SK-N-SH (cell line): ENCODE measurements around the gene GJA8.

Source experiments
- JUND ChIP-seq: IDR thresholded peaks from 2 replicates; pipeline ENCODE4 v1.4.0; 2012
- NFIC ChIP-seq: IDR thresholded peaks from 2 replicates; pipeline ENCODE4 v1.4.0; 2012; ENCODE audit warnings: borderline replicate concordance
- POLR2AphosphoS5 ChIP-seq: IDR thresholded peaks from 2 replicates; pipeline ENCODE4 v1.6.1; 2012; ENCODE audit warnings: low read depth, low read length
- RAD21 ChIP-seq: IDR thresholded peaks from 2 replicates; pipeline ENCODE4 v1.6.1; 2012; ENCODE audit warnings: mild to moderate bottlenecking, low read length
- RCOR1 ChIP-seq: fragments of 150-350 bp; IDR thresholded peaks from 2 replicates; pipeline ENCODE4 v1.6.1; 2017; ENCODE audit warnings: antibody characterized with exemption, low read length
- RFX5 ChIP-seq: IDR thresholded peaks from 2 replicates; pipeline ENCODE4 v1.6.1; 2012; ENCODE audit warnings: mild to moderate bottlenecking, improper control_type of control experiment, low read length
- RXRA ChIP-seq: IDR thresholded peaks from 2 replicates; pipeline ENCODE4 v1.4.0; 2012; ENCODE audit warnings: low read depth, mild to moderate bottlenecking, borderline replicate concordance
- SIN3A ChIP-seq: IDR thresholded peaks from 2 replicates; pipeline ENCODE4 v1.6.1; 2012; ENCODE audit warnings: low read depth, mild to moderate bottlenecking, low read length, moderate library complexity, borderline replicate concordance
- SMC3 ChIP-seq: IDR thresholded peaks from 2 replicates; pipeline ENCODE4 v1.6.1; 2012; ENCODE audit warnings: low read depth, low read length, improper control_type of control experiment
- TCF12 ChIP-seq: IDR thresholded peaks from 2 replicates; pipeline ENCODE4 v1.4.0; 2012
- YY1 ChIP-seq: IDR thresholded peaks from 2 replicates; pipeline ENCODE4 v1.4.0; 2012; ENCODE audit warnings: low read depth, mild to moderate bottlenecking
- TF ChIP-seq, protein P1 (sequence below): fragments of 200-600 bp; sonication (generic); IDR thresholded peaks from 2 replicates; pipeline ENCODE4 v1.6.1; 2017; ENCODE audit warnings: antibody characterized with exemption, mild to moderate bottlenecking, moderate library complexity
- TF ChIP-seq, protein P2 (sequence below): IDR thresholded peaks from 2 replicates; pipeline ENCODE4 v1.6.1; 2012; ENCODE audit warnings: mild to moderate bottlenecking, low read depth, low read length, moderate library complexity

DNA sequence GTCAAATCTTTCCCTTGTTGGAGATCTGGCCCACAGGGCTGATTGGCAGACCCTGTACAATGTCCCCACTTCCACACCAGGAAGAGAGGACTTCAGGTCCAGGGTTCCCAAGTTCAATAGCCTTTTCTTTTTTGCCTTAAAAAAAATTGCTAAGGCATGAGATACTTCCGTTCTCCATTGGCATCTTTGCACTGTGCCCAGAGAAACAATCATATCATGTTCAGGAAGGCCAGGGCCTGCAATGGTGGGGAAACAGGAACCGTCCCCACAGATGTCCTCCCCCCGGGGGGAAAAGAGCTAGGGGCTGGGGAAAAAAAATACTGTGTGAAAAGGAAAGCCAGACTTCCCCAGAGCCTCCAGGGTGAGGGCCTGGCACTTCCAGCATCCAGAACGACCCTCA is 24.6 kb upstream of the GJA8 start:
- TF ChIP-seq, protein P1, sequence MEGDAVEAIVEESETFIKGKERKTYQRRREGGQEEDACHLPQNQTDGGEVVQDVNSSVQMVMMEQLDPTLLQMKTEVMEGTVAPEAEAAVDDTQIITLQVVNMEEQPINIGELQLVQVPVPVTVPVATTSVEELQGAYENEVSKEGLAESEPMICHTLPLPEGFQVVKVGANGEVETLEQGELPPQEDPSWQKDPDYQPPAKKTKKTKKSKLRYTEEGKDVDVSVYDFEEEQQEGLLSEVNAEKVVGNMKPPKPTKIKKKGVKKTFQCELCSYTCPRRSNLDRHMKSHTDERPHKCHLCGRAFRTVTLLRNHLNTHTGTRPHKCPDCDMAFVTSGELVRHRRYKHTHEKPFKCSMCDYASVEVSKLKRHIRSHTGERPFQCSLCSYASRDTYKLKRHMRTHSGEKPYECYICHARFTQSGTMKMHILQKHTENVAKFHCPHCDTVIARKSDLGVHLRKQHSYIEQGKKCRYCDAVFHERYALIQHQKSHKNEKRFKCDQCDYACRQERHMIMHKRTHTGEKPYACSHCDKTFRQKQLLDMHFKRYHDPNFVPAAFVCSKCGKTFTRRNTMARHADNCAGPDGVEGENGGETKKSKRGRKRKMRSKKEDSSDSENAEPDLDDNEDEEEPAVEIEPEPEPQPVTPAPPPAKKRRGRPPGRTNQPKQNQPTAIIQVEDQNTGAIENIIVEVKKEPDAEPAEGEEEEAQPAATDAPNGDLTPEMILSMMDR = no peak
- no peak for TF ChIP-seq JUND
- TF ChIP-seq SIN3A = no peak
- TF ChIP-seq RCOR1 = no peak
- no peak for TF ChIP-seq RAD21
- no peak for TF ChIP-seq RXRA
- no peak for TF ChIP-seq TCF12
- no peak for TF ChIP-seq POLR2AphosphoS5
- no peak for TF ChIP-seq SMC3
- TF ChIP-seq RFX5 = no peak
- no peak for TF ChIP-seq YY1
- TF ChIP-seq NFIC = no peak
- TF ChIP-seq, protein P2, sequence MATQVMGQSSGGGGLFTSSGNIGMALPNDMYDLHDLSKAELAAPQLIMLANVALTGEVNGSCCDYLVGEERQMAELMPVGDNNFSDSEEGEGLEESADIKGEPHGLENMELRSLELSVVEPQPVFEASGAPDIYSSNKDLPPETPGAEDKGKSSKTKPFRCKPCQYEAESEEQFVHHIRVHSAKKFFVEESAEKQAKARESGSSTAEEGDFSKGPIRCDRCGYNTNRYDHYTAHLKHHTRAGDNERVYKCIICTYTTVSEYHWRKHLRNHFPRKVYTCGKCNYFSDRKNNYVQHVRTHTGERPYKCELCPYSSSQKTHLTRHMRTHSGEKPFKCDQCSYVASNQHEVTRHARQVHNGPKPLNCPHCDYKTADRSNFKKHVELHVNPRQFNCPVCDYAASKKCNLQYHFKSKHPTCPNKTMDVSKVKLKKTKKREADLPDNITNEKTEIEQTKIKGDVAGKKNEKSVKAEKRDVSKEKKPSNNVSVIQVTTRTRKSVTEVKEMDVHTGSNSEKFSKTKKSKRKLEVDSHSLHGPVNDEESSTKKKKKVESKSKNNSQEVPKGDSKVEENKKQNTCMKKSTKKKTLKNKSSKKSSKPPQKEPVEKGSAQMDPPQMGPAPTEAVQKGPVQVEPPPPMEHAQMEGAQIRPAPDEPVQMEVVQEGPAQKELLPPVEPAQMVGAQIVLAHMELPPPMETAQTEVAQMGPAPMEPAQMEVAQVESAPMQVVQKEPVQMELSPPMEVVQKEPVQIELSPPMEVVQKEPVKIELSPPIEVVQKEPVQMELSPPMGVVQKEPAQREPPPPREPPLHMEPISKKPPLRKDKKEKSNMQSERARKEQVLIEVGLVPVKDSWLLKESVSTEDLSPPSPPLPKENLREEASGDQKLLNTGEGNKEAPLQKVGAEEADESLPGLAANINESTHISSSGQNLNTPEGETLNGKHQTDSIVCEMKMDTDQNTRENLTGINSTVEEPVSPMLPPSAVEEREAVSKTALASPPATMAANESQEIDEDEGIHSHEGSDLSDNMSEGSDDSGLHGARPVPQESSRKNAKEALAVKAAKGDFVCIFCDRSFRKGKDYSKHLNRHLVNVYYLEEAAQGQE = no peak
